Pulmonary artery endothelial cell (primary cell): Measurements from ENCODE around the gene ADPRHL1. TPM values are rescaled to one million over a fixed set of nuclear protein-coding genes. Genes with fewer than 3 reads are reported as not detected.

Experiments
- DNase-seq: peaks from one replicate; pipeline ENCODE4 v3.0.0-alpha.2; 2011; ENCODE audit warnings: low read depth, low spot score
- total RNA-seq: library from RNA; depleted of rRNA; stranded (reverse); fragments of >200 nt; gene quantifications from 2 replicates; pipeline ENCODE4 v1.2.3, GENCODE V29; 2014

The ADPRHL1 gene
- 0.20 and 0.32 TPM in 2 replicates for total RNA-seq

DNA sequence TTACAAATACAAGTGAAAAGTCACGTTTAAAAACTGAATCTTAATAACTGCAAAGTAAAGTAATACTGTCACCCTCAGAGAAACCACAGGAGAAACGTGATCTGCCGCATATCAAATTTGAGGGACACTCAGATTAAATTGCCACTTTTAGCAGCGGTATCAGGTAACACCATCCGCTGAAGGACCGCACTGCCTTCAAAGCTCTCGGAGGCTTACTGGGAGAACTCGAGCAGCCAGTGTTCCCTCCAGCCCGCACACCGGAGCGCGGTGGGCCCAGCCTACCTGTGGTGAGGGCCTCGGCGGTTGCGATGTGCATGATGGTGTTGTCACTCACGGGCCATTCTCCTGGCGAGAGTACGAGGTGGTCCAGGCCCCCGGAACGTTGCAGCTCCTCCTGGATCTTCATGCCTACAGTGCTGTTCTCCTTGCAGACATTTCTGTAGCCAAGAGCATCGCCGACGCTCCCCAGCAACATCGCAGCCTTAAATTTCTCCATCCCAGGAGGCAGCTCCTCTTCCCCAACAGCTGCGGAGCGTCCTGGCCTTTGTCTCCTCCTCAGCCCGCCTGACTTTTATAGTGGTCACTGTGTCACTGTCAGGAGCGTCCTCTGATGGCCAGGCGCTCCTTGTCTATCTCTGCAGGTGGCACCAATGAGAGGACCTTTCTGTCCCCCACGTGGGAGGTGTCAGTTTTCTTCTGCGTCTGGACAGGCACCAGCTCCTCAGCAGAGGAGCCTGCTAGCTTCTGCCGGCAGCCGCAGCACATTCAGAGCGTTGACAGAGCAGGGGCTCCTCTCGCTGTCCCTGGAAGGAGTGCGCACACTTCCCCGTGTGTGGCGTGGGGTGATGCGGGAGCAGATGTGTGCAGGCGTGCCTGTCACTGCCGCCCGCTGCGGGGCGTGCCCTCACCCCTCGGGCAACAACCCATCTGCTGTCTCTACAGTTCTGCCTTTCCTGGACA is at the start of gene ADPRHL1:
Gene ADPRHL1, minus strand, starts transcription at position 547 of the 960 bp plus-strand sequence. Its CDS starts 51 bp downstream, at position 496.
- no peak for DNase-seq

DNA sequence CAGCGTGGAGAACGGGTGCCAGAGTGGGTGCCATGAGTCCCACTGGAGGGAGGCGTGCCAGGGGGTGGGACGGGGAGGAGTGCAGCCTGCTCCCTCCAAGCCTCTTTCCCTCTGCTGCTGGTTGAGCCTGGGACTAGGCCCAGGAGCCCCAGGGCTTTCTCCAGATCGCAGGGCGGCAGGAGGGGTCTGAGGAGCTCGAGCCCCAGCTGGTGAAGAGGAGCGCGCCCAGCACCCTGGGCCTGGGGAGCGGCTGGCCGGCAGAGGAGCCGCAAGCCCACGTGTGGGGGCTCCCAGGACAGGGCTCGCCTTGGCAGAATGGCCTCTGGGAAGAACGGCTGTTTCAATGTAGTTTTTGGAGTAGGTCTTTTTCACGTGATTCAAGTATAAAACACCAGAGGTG is 49.4 kb upstream of the ADPRHL1 start:
- no peak for DNase-seq

DNA sequence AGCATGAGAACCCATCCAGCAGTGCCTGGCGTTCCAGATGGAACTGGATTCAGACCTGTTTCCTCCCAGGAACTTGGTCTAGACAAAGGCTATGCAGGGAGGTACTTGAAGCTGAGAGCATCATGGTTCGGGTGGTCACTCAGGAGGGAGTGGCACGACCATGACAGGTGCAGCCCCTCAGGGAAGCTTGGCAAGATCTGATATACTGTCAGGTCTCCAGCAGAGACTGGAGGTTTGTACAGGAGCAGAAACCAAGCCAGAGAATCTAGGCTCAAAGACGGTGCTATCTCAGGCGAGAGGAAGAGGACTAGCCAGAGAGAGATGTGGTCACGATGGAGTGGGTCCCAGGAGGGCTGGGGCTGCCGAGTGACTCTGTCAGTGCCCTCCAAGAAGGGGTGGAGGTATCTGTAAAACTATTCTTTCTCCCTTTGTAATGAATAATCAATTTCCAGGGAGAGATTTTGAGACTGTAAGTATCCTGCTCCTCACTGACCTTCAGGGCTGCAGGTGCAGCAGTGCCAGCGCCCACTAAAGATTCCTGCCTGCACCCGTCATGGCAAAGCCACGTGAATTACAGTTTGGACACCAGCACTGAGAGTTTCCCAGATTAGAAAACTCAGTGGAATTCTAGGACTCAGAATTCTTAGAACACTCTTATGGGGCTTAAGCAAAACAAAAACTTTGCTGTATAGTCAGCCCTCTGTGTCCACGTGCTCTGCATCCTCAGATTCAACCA is 47.4 kb upstream of the ADPRHL1 start:
- no peak for DNase-seq

DNA sequence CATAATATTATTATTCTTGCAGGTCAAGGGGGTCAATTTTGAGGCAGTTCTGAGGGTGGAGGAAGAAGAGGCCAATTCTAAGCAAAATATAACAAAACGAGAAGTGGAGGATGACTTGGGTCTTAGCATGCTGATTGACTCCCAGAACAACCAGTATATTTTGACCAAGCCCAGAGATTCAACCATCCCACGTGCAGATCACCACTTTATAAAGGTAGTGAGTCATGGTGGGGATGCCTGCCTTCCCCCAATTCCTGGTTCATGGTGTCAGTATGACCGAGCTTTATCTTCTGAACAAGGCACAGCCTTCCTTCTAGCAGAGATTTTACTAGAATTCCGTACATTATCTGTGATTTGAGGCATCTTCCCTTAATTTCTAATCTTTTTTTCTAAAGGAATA is 46.6 kb upstream of the ADPRHL1 start:
- DNase-seq = no peak

DNA sequence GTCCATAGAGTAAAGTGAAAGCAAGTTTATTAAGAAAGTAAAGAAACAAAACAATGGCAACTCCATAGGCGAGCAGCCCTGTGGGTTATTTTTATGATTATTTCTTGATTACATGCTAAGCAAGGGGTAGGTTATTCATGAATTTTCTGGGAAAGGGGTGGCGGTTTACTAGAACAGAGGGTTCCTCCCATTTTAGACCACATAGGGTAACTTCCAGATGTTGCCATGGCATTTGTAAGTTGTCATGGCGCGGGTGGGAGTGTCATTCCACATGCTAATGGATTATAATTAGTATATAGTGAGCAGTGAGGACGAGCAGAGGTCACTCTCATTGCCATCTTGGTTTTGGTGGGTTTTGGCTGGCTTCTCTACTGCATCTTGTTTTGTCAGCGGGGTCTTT is 45.6 kb upstream of the ADPRHL1 start:
- no peak for DNase-seq

DNA sequence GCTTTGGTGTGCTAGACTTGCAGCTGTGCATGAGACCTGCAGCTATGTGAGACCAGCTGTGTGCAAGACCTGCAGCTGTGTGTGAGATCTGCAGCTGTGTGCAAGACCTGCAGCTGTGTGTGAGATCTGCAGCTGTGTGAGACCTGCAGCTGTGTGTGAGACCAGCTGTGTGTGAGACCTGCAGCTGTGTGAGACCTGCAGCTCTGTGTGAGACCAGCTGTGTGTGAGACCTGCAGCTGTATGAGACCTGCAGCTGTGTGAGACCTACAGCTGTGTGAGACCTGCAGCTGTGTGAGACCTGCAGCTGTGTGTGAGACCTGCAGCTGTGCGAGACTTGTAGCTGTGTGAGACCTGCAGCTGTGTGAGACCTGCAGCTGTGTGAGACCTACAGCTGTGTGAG is 43.9 kb upstream of the ADPRHL1 start:
- no peak for DNase-seq

DNA sequence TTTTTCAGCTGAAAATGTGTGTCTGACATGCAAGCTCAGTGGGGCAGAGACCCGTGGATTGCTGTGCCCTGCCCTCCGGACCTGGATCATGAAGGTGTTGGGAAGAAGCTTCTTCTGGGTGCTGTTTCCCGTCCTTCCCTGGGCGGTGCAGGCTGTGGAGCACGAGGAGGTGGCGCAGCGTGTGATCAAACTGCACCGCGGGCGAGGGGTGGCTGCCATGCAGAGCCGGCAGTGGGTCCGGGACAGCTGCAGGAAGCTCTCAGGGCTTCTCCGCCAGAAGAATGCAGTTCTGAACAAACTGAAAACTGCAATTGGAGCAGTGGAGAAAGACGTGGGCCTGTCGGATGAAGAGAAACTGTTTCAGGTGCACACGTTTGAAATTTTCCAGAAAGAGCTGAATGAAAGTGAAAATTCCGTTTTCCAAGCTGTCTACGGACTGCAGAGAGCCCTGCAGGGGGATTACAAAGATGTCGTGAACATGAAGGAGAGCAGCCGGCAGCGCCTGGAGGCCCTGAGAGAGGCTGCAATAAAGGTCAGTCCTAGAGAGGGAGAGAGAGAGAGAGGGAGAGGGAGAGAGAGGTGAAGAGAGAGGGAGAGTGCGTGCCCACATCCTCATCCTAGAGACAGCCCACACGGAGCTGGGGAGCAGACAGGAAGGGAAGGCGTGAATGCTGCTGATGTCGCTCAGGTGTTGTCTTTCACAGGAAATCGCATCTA is 42.4 kb upstream of the ADPRHL1 start:
- DNase-seq = no peak

DNA sequence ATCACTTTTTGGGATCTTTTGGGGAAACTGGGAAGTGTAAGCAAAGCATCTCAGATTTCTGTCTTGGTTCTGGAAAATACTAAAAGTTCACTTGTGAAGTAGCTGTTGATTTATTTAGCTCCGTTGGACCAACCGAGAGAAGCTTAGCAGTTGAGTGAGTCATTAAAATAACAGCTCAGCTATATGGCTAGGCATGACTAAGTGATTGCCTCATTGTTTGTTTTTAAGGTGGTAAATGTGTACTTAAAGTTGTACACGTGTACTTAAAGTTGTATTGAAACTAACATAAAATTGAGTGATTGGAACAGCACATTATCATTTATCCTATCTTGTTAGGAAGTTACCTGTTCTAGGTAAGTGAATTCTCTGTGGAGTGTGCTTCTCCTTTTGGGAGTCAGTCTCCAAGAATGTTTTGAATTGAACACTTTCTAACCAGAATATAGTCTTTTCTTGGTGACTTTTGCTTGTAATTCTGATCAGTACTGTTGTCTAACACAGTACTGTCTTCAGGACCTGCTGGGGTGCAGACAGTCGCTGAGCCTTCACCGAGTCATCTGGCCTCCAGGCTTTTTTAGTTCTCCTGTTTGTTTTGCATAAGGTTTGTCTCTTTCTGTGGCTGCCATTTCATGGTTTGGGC is 40.1 kb upstream of the ADPRHL1 start:
- DNase-seq = peak; percentile 87

DNA sequence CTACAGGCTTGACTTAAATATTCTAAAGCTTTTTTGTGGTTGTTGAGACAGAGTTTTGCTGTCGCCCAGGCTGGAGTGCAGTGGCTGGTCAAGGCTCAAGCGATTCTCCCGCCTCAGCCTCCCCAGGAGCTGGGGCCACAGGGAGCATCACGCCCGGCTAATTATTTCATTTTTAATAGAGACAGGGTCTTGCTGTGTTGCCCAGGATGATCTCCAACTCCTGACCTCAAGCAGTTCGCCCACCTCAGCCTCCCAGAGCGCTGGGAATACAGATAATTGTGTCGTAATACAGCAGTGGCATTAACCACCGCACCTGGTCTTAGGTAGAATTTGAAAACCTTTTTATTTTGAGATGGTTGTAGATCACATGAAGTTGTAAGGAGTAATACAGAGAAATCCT is 38.7 kb upstream of the ADPRHL1 start:
- DNase-seq = no peak

DNA sequence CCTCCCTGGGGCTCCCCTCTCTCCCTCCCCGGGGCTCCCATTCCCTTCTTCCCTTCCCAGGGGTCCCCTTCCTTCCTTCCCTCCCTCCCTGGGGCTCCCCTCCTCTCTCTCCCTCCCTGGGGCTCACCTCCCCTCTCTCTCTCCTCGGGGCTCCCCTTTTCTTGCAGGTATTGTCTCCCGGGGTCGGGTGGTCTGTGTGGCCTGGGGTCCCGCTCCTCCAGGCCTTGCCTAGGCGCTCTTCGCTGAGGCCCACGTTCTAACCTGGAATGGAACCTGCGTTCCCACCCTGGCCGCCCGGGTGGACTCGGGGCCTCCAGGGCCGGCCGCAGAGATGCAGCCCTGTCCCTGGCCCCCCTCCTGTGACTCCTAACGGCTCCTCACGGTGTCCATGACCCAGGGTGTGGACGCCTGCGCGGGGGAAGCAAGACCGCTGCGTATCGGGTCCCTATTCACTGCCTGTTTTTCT is 38.2 kb upstream of the ADPRHL1 start:
- no peak for DNase-seq

DNA sequence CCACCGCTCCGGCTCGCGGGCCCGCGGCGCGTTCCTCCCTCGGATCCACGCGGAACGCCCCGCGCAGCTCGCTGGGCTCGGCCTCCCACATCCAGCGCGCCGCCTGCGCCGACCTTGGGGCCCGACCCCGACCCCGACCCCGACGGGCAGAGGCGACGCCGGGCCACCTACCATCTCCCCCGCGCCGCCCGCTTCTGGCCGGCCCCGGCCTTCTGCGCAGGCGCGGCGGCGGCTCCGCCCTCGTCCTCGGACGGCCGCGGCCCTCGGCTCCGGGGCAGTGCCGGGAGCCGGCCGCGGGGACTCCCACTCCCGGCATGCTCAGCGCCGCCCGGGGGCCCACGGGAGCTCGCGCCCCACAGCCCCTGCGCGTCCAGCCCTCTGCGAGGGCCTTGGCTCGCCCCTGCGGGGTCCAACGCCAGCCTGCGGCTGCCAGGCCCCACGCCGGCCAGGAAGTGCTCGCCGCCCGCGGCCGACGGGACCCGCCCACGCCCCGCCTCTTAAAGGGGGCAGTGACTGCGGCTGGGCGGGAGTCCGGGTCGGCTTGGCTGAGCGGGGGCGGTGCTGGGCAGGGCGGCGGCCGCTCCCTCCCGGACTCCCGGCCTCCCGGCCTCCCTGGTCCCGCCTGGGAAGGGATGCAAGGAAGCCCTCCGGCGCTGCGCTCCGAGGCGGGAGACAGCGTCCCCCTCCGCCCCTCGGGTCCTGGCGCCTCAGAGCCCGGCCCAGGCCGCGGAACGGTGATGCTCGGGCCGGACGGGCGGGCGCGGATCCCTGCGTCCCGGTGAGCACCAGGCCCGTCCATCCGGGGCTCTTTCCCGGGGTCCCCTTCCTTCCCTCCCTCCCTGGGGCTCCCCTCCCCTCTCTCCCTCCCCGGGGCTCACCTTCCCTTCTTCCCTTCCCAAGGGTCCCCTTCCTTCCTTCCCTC is 37.5 kb upstream of the ADPRHL1 start, which contains the start of gene DCUN1D2:
Gene DCUN1D2, minus strand, starts transcription at position 216 of the 922 bp plus-strand sequence. Its CDS starts 42 bp downstream, at position 174.
- peak; percentile 90 for DNase-seq

DNA sequence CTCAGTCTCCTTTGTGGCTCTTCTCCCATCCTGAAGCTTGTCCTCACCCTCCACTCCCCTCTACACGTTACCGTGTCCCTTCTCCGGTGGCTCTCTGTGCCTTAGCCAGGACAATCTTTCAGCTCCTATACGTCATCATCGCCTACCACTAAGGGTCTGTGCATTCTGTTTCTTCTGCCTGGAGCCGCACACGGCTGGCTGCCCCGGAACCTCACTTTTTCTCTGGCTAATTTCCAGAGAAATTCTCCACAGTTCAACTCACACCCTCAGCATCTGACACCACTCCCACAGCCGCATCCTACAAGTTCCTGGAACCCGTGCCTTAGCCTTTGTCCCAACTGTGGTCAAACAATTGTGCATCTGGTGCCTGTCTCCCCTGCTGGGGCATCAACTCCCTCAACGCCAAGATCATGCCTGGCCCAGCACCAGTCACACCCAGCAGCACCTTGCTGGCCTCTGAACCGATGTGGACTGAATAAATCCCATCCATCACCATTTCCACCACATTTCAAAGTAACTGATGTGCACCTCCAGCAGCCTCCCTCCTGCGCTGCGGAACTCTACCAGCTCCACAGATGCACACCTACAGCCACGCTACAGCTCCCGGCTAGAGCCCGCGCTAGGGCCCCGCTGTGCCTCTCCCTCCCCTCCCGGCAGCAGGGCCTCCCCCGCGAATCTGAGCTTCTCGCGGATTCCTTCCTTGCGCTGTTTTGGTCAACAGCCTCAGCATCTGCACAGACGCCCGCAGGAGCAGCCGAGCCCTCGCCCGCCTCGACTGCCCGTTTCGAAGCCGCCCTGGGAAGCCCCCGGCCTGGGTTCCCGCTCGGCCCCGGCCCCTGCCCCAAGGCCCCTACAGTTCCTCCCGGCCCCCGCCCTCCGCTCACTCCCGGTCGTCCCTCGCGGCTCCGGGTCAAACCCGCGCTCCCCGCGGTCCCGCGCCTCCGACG is 36.5 kb upstream of the ADPRHL1 start:
- no peak for DNase-seq

DNA sequence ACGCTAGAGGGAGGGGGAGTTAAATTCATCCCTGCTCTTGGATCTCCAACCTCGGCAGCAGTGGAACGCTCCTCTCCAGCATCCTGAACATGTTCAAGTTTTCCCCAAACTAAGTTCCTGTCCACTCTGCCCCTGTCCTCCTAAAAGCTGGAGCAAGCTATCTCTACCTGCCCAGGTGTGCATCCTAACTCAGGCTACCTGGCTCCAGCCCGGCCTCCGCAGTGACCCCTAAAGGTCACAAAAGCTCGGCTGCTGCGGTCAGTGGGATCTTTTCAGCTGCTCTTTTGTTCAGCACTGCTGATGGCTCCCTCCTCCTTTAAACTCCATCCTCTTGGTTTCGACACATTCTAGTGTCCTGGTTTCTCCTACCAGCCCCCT is 35.9 kb upstream of the ADPRHL1 start:
- DNase-seq = no peak

DNA sequence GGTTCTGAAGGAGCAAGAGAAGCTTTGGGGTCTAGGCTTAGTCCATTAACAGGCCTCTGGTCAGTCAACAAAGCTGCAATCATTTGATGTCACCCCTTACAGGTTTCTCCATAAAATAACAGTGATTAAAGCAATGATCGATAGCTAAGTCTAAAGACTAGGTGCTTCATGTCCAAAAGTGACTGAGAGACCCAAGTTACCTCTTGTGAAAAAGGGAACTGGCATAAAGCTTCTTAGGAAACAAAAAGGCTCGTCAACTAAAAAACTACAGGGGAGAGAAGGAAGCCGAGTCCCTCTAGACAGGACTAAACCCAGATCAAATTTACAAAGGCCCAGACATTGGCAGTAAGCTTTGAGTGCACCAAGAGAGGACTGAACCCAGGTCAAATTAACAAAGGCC is 35.0 kb upstream of the ADPRHL1 start:
- DNase-seq = no peak

DNA sequence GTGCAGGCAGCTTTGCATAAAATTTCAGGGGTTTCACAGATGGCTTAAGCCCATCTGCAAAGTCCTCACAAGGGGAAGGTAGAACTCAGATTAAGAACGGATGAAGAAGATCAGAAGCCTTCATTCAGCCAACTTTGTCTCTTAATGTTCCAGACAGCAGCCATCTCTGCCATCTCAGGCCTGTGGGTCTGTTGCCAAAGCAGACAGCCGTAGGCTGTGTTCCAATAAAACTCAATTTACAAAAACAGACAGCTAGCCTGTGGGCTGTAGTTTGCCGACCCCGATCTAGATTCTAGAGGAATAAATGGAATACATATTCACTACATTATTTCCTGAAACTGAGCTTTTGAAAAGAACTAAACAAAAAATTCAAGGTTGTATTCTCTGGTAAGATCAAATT is 33.4 kb upstream of the ADPRHL1 start:
- no peak for DNase-seq

DNA sequence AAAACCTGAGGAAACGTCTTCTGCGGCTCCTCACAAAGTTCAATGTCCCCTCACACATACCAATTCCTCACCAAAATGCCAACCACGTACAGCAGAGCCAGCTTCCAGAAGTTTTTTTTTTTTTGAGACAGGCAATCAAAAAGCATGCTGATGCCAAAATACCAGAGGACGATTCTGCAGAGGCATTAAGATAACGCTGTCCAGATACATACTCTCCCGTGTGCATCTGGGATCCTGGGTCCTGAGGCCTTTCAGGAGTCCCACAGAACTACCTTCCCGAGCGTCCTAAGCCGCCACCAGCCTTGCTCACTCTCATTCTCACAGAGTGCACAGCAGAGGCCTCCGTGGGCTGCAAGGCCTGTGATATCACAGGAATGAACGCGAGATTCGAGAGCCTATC is 32.3 kb upstream of the ADPRHL1 start:
- no peak for DNase-seq

DNA sequence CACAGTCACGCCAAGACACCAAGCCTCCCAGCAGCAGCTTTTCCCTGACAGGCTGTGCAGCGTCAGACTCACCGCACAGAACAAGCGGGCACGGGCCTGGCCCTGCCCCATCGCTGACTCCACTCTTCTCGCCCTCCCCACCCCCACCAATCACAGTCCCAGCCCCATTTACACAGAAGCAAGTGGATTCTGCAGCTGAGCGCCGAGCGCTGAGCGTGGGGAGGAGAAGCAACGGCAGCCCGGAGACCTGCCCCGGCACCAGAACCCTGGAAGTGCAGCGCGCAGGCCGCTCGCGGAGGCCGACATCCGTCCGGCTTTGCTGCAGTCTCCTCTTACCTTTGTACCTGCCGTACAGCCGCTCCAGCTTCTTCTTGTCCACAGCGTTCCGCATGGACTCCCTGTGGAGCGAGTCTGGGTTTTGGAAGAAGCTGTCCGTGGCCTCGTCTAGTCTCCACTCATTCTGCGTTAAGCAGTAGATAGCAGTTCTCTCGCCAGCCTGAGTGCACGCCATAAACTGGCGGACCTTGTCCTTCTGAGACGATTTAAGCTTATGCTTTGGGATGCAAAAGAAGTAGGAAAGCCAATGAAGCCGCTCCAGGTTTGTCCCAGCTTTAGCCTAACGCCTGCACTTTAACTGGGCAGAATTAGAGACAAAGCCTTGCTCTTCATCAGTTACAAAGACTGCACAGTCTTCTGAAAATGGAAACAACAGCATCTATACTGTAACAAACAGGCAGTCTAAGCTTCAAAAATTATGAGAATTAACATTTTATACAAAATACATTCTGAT is 30.4 kb upstream of the ADPRHL1 start:
- DNase-seq = no peak

DNA sequence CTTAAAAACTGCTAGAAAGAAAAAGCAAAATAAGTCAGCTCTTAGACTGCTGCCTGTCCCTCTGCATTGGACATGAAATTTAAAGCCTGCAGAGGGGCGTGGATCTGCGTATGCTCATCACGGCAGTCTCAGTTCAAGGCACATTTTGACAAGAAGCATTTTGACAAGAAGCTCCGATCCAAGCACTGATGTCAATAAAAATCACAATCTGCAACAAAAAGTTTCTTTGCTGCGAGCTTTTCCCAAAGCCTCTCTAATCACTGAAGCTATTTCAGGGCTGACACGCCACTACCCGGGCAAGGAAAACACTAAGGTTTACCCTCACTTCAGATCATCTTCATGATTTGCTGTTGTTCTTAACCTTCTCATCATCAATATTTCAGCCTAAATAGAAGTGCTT is 29.8 kb upstream of the ADPRHL1 start:
- no peak for DNase-seq
